Gastroesophageal sphincter (tissue), 3 donors: Measurements from ENCODE around the gene GIMAP7.

ENCODE experiments used
- EP300 ChIP-seq: sonication (generic); formaldehyde crosslinking; IDR thresholded peaks from one replicate; pipeline ENCODE4 v1.6.1; 2017; ENCODE audit warnings: antibody characterized with exemption, mild to moderate bottlenecking
- POLR2A ChIP-seq, 2 donors: fragments of 450-650 bp; IDR thresholded peaks; one replicate each; pipeline ENCODE4 v1.6.1; 2017; ENCODE audit warnings: antibody characterized with exemption in 2 of 2, mild to moderate bottlenecking in 2 of 2, moderate library complexity in 1 of 2
- POLR2AphosphoS5 ChIP-seq: sonication (generic); formaldehyde crosslinking; IDR thresholded peaks from one replicate; pipeline ENCODE4 v1.6.1; 2017; ENCODE audit warnings: antibody characterized with exemption
- TF ChIP-seq, protein P1 (sequence below), 4 experiments: fragments of 200-600 bp in 2 of 4; fragments of 450-650 bp in 2 of 4; sonication (generic) in 1 of 4; IDR thresholded peaks; one replicate each; pipeline ENCODE4 v1.5.1; 2017 to 2019; ENCODE audit warnings: antibody characterized with exemption in 4 of 4, mild to moderate bottlenecking in 2 of 4, moderate library complexity in 2 of 4

- TF ChIP-seq EP300 (no peak), POLR2A (IDR thresholded peaks at IDR 0.05) (no peak), POLR2AphosphoS5 (no peak)
- TF ChIP-seq, protein P1, sequence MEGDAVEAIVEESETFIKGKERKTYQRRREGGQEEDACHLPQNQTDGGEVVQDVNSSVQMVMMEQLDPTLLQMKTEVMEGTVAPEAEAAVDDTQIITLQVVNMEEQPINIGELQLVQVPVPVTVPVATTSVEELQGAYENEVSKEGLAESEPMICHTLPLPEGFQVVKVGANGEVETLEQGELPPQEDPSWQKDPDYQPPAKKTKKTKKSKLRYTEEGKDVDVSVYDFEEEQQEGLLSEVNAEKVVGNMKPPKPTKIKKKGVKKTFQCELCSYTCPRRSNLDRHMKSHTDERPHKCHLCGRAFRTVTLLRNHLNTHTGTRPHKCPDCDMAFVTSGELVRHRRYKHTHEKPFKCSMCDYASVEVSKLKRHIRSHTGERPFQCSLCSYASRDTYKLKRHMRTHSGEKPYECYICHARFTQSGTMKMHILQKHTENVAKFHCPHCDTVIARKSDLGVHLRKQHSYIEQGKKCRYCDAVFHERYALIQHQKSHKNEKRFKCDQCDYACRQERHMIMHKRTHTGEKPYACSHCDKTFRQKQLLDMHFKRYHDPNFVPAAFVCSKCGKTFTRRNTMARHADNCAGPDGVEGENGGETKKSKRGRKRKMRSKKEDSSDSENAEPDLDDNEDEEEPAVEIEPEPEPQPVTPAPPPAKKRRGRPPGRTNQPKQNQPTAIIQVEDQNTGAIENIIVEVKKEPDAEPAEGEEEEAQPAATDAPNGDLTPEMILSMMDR (IDR thresholded peaks at IDR 0.05) = no peak
Observed at GRCh38 chr7:150516956-150517745, 2.5 kb downstream of the GIMAP7 start.
